ENCODE results near the gene DAGLA. TPM values are rescaled to one million over a fixed set of nuclear protein-coding genes. Genes with fewer than 3 reads are reported as not detected.
A peak's percentile ranks its signal among the peaks of the same experiment; 100 is the strongest.

Gene DAGLA
- total RNA-seq, 1 experiment from 2014 or later, result 9.5 TPM

- H3K4me3 Mint-ChIP-seq (ENCODE audit: unreplicated experiment), result no peak overlapping the region
- intact Hi-C loops (cut with micrococcal nuclease; ENCODE audit: unreplicated experiment), result no loop called here
- H3K36me3 Mint-ChIP-seq (ENCODE audit: insufficient read depth, unreplicated experiment), result peaks cover 85% of the 10 kb centered on the region
- Histone ChIP-seq H3K4me1 (no peaks in the 10 kb centered on the region), H3K36me3 (ENCODE audit: control insufficient read depth, insufficient read depth, low read length) (peaks cover 4% of the 10 kb centered on the region), H3K4me3 (ENCODE audit: low read depth, low read length) (no peak overlapping the region), H3K27me3 (replicated peaks; ENCODE audit: control insufficient read depth, insufficient read depth, low read length) (no peaks in the 10 kb centered on the region), H3K9me3 (no peaks in the 10 kb centered on the region)
- no peaks in the 10 kb centered on the region for H3K9me3 Mint-ChIP-seq (ENCODE audit: unreplicated experiment)
- no peak for DNase-seq
- ChIA-PET CTCF (interaction anchor here (0.6 to 1.4 kb wide), 3 partner anchors 13 to 128 kb away, joined by 3 to 5 read pairs (median 3); no protein-coding TSS in a partner anchor), POLR2A (interaction anchor here (0.5 to 1.2 kb wide), 3 partner anchors 9 to 1061 kb away, joined by 3 to 5 read pairs (median 4); no protein-coding TSS in a partner anchor)
- H3K27me3 Mint-ChIP-seq (ENCODE audit: insufficient read depth, unreplicated experiment), result no peaks in the 10 kb centered on the region
- TF ChIP-seq, protein P1, sequence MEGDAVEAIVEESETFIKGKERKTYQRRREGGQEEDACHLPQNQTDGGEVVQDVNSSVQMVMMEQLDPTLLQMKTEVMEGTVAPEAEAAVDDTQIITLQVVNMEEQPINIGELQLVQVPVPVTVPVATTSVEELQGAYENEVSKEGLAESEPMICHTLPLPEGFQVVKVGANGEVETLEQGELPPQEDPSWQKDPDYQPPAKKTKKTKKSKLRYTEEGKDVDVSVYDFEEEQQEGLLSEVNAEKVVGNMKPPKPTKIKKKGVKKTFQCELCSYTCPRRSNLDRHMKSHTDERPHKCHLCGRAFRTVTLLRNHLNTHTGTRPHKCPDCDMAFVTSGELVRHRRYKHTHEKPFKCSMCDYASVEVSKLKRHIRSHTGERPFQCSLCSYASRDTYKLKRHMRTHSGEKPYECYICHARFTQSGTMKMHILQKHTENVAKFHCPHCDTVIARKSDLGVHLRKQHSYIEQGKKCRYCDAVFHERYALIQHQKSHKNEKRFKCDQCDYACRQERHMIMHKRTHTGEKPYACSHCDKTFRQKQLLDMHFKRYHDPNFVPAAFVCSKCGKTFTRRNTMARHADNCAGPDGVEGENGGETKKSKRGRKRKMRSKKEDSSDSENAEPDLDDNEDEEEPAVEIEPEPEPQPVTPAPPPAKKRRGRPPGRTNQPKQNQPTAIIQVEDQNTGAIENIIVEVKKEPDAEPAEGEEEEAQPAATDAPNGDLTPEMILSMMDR (IDR thresholded peaks at IDR 0.05; ENCODE audit: insufficient read depth in 1 of 2, low read depth in 1 of 2, low read length in 1 of 2, severe bottlenecking in 1 of 2, unreplicated experiment in 1 of 2), result no peak
- no TSS peak for BruUV-seq (replicated peaks)
- H3K4me1 Mint-ChIP-seq (ENCODE audit: low read depth, unreplicated experiment), result no peaks in the 10 kb centered on the region
- peak overlapping the region; percentile 9 for H3K27ac Mint-ChIP-seq (ENCODE audit: unreplicated experiment)
Measured at GRCh38 chr11:61782299-61782698, 102.1 kb downstream of the DAGLA start.

GRCh38 chr11:61782841-61783240, 102.7 kb downstream of the DAGLA start:
- H3K9me3 Mint-ChIP-seq (ENCODE audit: unreplicated experiment), result no peaks in the 10 kb centered on the region
- H3K4me3 ChIP-seq (ENCODE audit: low read depth, low read length), result no peak overlapping the region
- CTCF ChIA-PET, result interaction anchor here (0.6 to 1.4 kb wide), 3 partner anchors 13 to 127 kb away, joined by 3 to 5 read pairs (median 3); no protein-coding TSS in a partner anchor
- TF ChIP-seq, protein P1 (IDR thresholded peaks at IDR 0.05; ENCODE audit: insufficient read depth in 1 of 2, low read depth in 1 of 2, low read length in 1 of 2, severe bottlenecking in 1 of 2, unreplicated experiment in 1 of 2), result no peak
- no peaks in the 10 kb centered on the region for H3K27me3 Mint-ChIP-seq (ENCODE audit: insufficient read depth, unreplicated experiment)
- intact Hi-C loops (cut with micrococcal nuclease; ENCODE audit: unreplicated experiment), result no loop called here
- H3K4me3 Mint-ChIP-seq (ENCODE audit: unreplicated experiment), result no peak overlapping the region
- no peaks in the 10 kb centered on the region for H3K9me3 ChIP-seq
- POLR2A ChIA-PET, result interaction anchor here (1.2 kb wide), 1 partner anchor 9 kb away, joined by 5 read pairs; no protein-coding TSS in a partner anchor
- no TSS peak for BruUV-seq (replicated peaks)
- H3K27me3 ChIP-seq (replicated peaks; ENCODE audit: control insufficient read depth, insufficient read depth, low read length), result no peaks in the 10 kb centered on the region
- no peaks in the 10 kb centered on the region for H3K4me1 ChIP-seq
- H3K36me3 ChIP-seq (ENCODE audit: control insufficient read depth, insufficient read depth, low read length), result peaks cover 4% of the 10 kb centered on the region
- DNase-seq, result no peak
- H3K4me1 Mint-ChIP-seq (ENCODE audit: low read depth, unreplicated experiment), result peaks cover 3% of the 10 kb centered on the region
- H3K36me3 Mint-ChIP-seq (ENCODE audit: insufficient read depth, unreplicated experiment), result peaks cover 87% of the 10 kb centered on the region
- H3K27ac Mint-ChIP-seq (ENCODE audit: unreplicated experiment), result peak overlapping the region; percentile 9

DNA sequence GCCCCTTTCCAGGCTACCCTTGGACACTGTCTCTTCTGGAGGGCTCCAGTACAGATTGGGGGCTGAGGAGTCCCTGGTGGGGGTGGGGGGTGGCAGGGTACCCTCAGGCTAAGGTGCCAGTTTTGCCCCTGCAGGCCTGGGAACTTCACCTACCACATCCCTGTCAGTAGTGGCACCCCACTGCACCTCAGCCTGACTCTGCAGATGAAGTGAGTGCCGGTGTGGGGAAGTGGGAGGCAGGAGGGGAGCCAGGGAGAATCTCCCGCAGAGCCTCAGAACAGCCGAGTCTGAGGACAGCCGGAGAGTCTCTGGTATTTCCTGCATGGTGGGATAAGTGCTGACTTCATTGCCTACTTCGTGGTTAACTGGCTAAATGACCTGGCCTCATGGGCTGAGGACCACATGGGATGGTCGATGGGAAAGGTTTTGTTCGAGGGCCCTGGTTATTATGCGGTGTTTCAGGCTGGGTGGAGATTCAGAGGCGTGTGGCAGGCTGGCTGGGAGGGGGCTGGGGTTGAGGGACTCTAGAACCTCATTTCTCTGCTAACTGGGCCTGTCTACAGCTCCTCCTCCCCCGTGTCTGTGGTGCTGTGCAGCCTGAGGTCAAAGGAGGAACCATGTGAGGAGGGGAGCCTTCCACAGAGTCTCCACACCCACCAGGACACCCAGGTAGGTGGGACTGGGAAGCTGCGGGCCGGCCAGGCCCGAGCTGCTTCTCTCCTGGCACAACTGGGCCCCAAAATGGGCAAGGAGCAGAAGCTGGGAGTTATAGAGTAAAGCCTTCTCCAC, 103.7 kb downstream of the DAGLA start:
- ChIA-PET POLR2A (interaction anchor here (1.0 kb wide), 1 partner anchor 9 kb away, joined by 3 read pairs; the partner anchor contains the start of gene FEN1), CTCF (interaction anchor here (1.7 kb wide), 1 partner anchor 37 kb away, joined by 5 read pairs; no protein-coding TSS in a partner anchor)
- BruUV-seq (replicated peaks), result no TSS peak
- Mint-ChIP-seq H3K9me3 (ENCODE audit: unreplicated experiment) (no peaks in the 10 kb centered on the region), H3K27me3 (ENCODE audit: insufficient read depth, unreplicated experiment) (no peaks in the 10 kb centered on the region), H3K4me3 (ENCODE audit: unreplicated experiment) (no peak overlapping the region), H3K4me1 (ENCODE audit: low read depth, unreplicated experiment) (peaks cover 8% of the 10 kb centered on the region), H3K36me3 (ENCODE audit: insufficient read depth, unreplicated experiment) (peaks cover 88% of the 10 kb centered on the region), H3K27ac (ENCODE audit: unreplicated experiment) (peak overlapping the region; percentile 28)
- TF ChIP-seq, protein P1 (IDR thresholded peaks at IDR 0.05; ENCODE audit: insufficient read depth in 1 of 2, low read depth in 1 of 2, low read length in 1 of 2, severe bottlenecking in 1 of 2, unreplicated experiment in 1 of 2), result no peak
- no peak for DNase-seq
- intact Hi-C loops (cut with micrococcal nuclease; ENCODE audit: unreplicated experiment), result no loop called here
- Histone ChIP-seq H3K36me3 (ENCODE audit: control insufficient read depth, insufficient read depth, low read length) (peaks cover 3% of the 10 kb centered on the region), H3K27me3 (replicated peaks; ENCODE audit: control insufficient read depth, insufficient read depth, low read length) (no peaks in the 10 kb centered on the region), H3K4me3 (ENCODE audit: low read depth, low read length) (no peak overlapping the region), H3K9me3 (no peaks in the 10 kb centered on the region), H3K4me1 (no peaks in the 10 kb centered on the region)
